IPS-20b (cell line): ENCODE results near the gene BCL11B.

Source experiments
- H3K27ac ChIP-seq: one replicate; pipeline ENCODE4 v1.5.1; 2013; ENCODE audit warnings: low read length
- H3K27me3 ChIP-seq: 2 replicates; pipeline ENCODE4 v1.6.1; 2013; ENCODE audit warnings: mild to moderate bottlenecking, low read length, inconsistent platforms; ENCODE audit not compliant: insufficient read depth
- H3K36me3 ChIP-seq: 2 replicates; pipeline ENCODE4 v1.6.1; 2013; ENCODE audit warnings: low read depth, mild to moderate bottlenecking, inconsistent platforms, low read length, moderate library complexity; ENCODE audit not compliant: insufficient read depth
- H3K4me1 ChIP-seq: 2 replicates; pipeline ENCODE4 v1.6.1; 2013; ENCODE audit warnings: mild to moderate bottlenecking, control low read depth, inconsistent platforms, low read length, moderate library complexity; ENCODE audit not compliant: insufficient read depth
- H3K4me3 ChIP-seq: 2 replicates; pipeline ENCODE4 v1.5.1; 2013; ENCODE audit warnings: mild to moderate bottlenecking, low read length, inconsistent platforms
- H3K9ac ChIP-seq: 2 replicates; pipeline ENCODE4 v1.6.1; 2013; ENCODE audit warnings: low read depth, mild to moderate bottlenecking, inconsistent platforms, low read length, moderate library complexity
- H3K9me3 ChIP-seq: 2 replicates; pipeline ENCODE4 v1.6.1; 2013; ENCODE audit warnings: mild to moderate bottlenecking, low read depth, low read length, inconsistent platforms; ENCODE audit not compliant: insufficient read depth

Gene BCL11B

GRCh38 chr14:99282261-99283050 is 10.5 kb upstream of the BCL11B start:
- Histone ChIP-seq H3K27me3 (peaks cover 7% of the 10 kb centered on the region), H3K4me1 (peaks cover 8% of the 10 kb centered on the region), H3K9ac (no peak overlapping the region), H3K9me3 (no peaks in the 10 kb centered on the region), H3K36me3 (no peaks in the 10 kb centered on the region), H3K4me3 (no peak overlapping the region), H3K27ac (no peak overlapping the region)

- Histone ChIP-seq H3K27me3 (peaks cover 17% of the 10 kb centered on the region), H3K9me3 (no peaks in the 10 kb centered on the region), H3K27ac (no peak overlapping the region), H3K9ac (no peak overlapping the region), H3K4me1 (peaks cover 18% of the 10 kb centered on the region), H3K36me3 (no peaks in the 10 kb centered on the region), H3K4me3 (no peak overlapping the region)
These were observed 9.4 kb upstream of the BCL11B start for GRCh38 chr14:99281396-99281795.

GRCh38 chr14:99280852-99281251 is 8.9 kb upstream of the BCL11B start:
- no peak overlapping the region for H3K27ac ChIP-seq
- peaks cover 18% of the 10 kb centered on the region for H3K4me1 ChIP-seq
- no peaks in the 10 kb centered on the region for H3K36me3 ChIP-seq
- H3K9me3 ChIP-seq = no peaks in the 10 kb centered on the region
- H3K27me3 ChIP-seq = peaks cover 23% of the 10 kb centered on the region
- no peak overlapping the region for H3K4me3 ChIP-seq
- no peak overlapping the region for H3K9ac ChIP-seq

GRCh38 chr14:99280066-99280731 is 8.2 kb upstream of the BCL11B start:
- no peak overlapping the region for H3K4me3 ChIP-seq
- H3K4me1 ChIP-seq = peaks cover 18% of the 10 kb centered on the region
- H3K27me3 ChIP-seq = peaks cover 29% of the 10 kb centered on the region
- no peak overlapping the region for H3K9ac ChIP-seq
- H3K36me3 ChIP-seq = no peaks in the 10 kb centered on the region
- no peak overlapping the region for H3K27ac ChIP-seq
- no peaks in the 10 kb centered on the region for H3K9me3 ChIP-seq

- H3K4me3 ChIP-seq = no peak overlapping the region
- peaks cover 36% of the 10 kb centered on the region for H3K27me3 ChIP-seq
- no peak overlapping the region for H3K27ac ChIP-seq
These were observed 6.8 kb upstream of the BCL11B start for GRCh38 chr14:99278836-99279235.

GRCh38 chr14:99277530-99277929 is 5.5 kb upstream of the BCL11B start:
- peak overlapping the region; percentile 4; the same call in 1 of the 2 replicates for H3K4me3 ChIP-seq
- no peaks in the 10 kb centered on the region for H3K9me3 ChIP-seq
- no peaks in the 10 kb centered on the region for H3K36me3 ChIP-seq
- peaks cover 49% of the 10 kb centered on the region for H3K27me3 ChIP-seq
- peaks cover 15% of the 10 kb centered on the region for H3K4me1 ChIP-seq
- no peak overlapping the region for H3K27ac ChIP-seq
- H3K9ac ChIP-seq = no peak overlapping the region

More at GRCh38 chr14:99278836-99279235, 6.8 kb upstream of the BCL11B start:
- H3K9ac ChIP-seq = no peak overlapping the region
- peaks cover 15% of the 10 kb centered on the region for H3K4me1 ChIP-seq
- no peaks in the 10 kb centered on the region for H3K36me3 ChIP-seq
- no peaks in the 10 kb centered on the region for H3K9me3 ChIP-seq

- no peak overlapping the region for H3K4me3 ChIP-seq
- no peaks in the 10 kb centered on the region for H3K36me3 ChIP-seq
- peaks cover 15% of the 10 kb centered on the region for H3K4me1 ChIP-seq
- no peak overlapping the region for H3K9ac ChIP-seq
- H3K9me3 ChIP-seq = no peaks in the 10 kb centered on the region
- H3K27ac ChIP-seq = no peak overlapping the region
- peaks cover 58% of the 10 kb centered on the region for H3K27me3 ChIP-seq
These were observed 4.5 kb upstream of the BCL11B start for GRCh38 chr14:99276482-99276881.

- H3K9ac ChIP-seq = no peak overlapping the region
- no peaks in the 10 kb centered on the region for H3K9me3 ChIP-seq
- H3K27me3 ChIP-seq = peaks cover 61% of the 10 kb centered on the region
- no peak overlapping the region for H3K27ac ChIP-seq
- H3K4me3 ChIP-seq = peak overlapping the region; percentile 86; the same call in 1 of the 2 replicates
- H3K36me3 ChIP-seq = no peaks in the 10 kb centered on the region
- peaks cover 15% of the 10 kb centered on the region for H3K4me1 ChIP-seq
These were observed 3.2 kb upstream of the BCL11B start for GRCh38 chr14:99275222-99275584.

- Histone ChIP-seq H3K4me3 (peak overlapping the region; percentile 86), H3K27ac (no peak overlapping the region), H3K27me3 (peaks cover 67% of the 10 kb centered on the region), H3K9ac (peak overlapping the region; percentile 81; the same call in 1 of the 2 replicates), H3K36me3 (no peaks in the 10 kb centered on the region), H3K9me3 (no peaks in the 10 kb centered on the region), H3K4me1 (peaks cover 15% of the 10 kb centered on the region)
These were observed 2.6 kb upstream of the BCL11B start for GRCh38 chr14:99274346-99275221.

- H3K36me3 ChIP-seq = no peaks in the 10 kb centered on the region
- H3K27ac ChIP-seq = no peak overlapping the region
- H3K9me3 ChIP-seq = no peaks in the 10 kb centered on the region
- H3K4me1 ChIP-seq = peaks cover 15% of the 10 kb centered on the region
- H3K4me3 ChIP-seq = peak overlapping the region; percentile 86
- peak overlapping the region; percentile 81; the same call in 1 of the 2 replicates for H3K9ac ChIP-seq
- H3K27me3 ChIP-seq = peaks cover 73% of the 10 kb centered on the region
These were observed 1.9 kb upstream of the BCL11B start for GRCh38 chr14:99273766-99274345.
